ENCODE data around the gene CDH5.

CDH5 gene

DNA sequence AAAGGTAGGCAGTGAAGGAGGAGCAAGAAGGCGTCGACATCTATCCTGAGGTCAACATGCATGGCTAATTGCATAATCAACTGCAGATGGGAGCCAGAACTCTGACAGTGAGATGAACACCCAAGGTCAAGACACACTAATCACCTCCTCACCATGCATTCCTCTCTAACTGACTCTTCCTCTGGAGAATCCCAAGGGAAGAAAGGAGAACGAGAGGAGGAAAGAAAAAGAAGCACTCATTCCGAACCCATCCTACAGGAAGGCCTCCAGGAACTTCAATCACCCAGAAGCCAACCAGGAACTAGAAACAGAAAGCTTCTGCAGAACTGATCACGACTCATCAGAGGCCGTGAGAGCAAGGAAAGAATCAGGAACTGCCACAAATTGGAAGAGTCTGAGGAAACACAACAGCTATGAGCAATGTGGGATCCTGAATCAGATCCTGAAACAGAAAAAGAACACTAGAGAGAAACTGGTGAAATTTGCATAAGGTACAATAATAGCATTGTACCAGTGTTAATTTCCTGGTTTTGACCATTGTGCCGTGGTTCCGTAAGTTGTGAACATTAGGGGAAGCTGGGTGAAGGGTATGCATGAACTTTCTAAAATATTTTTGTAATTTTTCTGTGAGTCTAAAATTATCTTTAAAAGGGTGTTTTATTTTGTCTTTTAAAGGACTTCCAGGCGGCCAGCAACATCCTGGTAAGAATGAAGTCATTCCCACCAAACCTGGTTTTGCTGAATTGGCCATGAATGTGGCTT lies 50.6 kb downstream of the CDH5 start:
- H3K27ac ChIP-seq: no peak overlapping the region
- TF ChIP-seq, protein P1, sequence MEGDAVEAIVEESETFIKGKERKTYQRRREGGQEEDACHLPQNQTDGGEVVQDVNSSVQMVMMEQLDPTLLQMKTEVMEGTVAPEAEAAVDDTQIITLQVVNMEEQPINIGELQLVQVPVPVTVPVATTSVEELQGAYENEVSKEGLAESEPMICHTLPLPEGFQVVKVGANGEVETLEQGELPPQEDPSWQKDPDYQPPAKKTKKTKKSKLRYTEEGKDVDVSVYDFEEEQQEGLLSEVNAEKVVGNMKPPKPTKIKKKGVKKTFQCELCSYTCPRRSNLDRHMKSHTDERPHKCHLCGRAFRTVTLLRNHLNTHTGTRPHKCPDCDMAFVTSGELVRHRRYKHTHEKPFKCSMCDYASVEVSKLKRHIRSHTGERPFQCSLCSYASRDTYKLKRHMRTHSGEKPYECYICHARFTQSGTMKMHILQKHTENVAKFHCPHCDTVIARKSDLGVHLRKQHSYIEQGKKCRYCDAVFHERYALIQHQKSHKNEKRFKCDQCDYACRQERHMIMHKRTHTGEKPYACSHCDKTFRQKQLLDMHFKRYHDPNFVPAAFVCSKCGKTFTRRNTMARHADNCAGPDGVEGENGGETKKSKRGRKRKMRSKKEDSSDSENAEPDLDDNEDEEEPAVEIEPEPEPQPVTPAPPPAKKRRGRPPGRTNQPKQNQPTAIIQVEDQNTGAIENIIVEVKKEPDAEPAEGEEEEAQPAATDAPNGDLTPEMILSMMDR (IDR thresholded peaks at IDR 0.05): no peak
- TF ChIP-seq ZFX (IDR thresholded peaks at IDR 0.05; ENCODE audit: borderline replicate concordance): no peak

- H3K27ac ChIP-seq: no peak overlapping the region
- no peak for TF ChIP-seq ZFX (IDR thresholded peaks at IDR 0.05; ENCODE audit: borderline replicate concordance)
- TF ChIP-seq, protein P1 (IDR thresholded peaks at IDR 0.05): no peak
Observed at GRCh38 chr16:66418165-66418962, 51.9 kb downstream of the CDH5 start.

DNA sequence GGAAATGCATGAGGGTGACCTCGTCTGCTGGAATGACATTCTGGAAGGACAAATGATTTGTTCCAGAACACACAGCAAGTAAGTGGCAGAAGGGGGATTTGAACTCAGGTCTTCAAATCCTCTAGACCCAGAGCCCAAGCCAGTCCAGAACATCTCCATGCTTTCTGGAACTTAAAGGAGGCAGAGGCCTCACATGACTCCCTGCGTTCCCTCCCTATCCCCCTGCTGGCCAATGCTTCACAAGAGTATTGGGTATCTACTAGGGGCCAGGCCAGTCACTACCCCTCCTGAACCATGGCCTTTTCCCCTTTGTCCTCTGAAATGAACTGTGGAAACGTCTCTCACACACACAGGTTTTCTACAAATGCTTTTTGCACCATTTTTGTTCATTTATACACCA lies 53.0 kb downstream of the CDH5 start:
- no peak for TF ChIP-seq ZFX (IDR thresholded peaks at IDR 0.05; ENCODE audit: borderline replicate concordance)
- TF ChIP-seq, protein P1 (IDR thresholded peaks at IDR 0.05): no peak
- no peak overlapping the region for H3K27ac ChIP-seq

GRCh38 chr16:66420396-66420795 lies 53.9 kb downstream of the CDH5 start:
- TF ChIP-seq, protein P1 (IDR thresholded peaks at IDR 0.05): no peak
- TF ChIP-seq ZFX (IDR thresholded peaks at IDR 0.05; ENCODE audit: borderline replicate concordance): no peak

DNA sequence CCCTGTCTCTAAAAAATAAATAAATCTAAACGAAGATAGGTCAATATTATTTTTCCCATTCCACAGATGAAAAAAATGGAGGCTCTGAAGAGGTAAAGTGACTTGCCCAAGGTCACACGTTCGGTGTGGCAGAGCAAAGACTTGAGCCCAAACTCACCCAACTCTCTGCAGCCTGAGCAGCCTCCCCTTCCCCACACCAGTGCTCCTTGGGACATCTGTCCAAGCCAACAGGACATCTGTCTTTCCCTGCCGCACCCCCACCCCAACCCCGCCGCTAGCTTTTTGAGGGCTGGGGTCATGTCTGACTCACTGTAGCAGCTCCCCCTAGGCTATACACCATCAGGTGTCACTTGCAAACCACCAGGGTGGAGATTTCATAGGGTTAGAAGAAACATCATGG lies 55.4 kb downstream of the CDH5 start:
- no peak for TF ChIP-seq ZFX (IDR thresholded peaks at IDR 0.05; ENCODE audit: borderline replicate concordance)
- TF ChIP-seq, protein P1 (IDR thresholded peaks at IDR 0.05): no peak
- no peak overlapping the region for H3K27ac ChIP-seq

More at GRCh38 chr16:66420396-66420795, 53.9 kb downstream of the CDH5 start:
- no peak overlapping the region for H3K27ac ChIP-seq

DNA sequence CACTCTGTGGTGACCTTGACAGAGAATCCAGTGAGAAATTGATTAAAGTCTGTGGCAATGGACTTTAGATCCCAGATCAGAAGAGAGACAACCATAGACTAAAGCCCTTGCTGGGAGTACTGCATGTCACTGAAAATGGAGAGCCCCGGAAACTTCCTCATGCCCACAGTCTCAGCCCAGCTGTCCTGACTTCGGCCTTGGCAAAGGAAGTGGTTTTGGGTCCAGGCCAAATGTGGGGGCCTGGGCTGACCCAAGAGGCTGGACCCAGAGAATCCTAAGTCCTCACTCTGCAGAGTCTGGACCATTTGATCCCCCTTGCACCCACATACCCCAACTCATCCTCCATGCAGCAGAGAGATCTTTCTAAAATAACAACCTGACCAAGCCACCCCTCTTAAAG lies 55.9 kb downstream of the CDH5 start:
- H3K27ac ChIP-seq: no peak overlapping the region
- TF ChIP-seq, protein P1 (IDR thresholded peaks at IDR 0.05): no peak
- no peak for TF ChIP-seq ZFX (IDR thresholded peaks at IDR 0.05; ENCODE audit: borderline replicate concordance)

- no peak overlapping the region for H3K27ac ChIP-seq
- TF ChIP-seq, protein P1 (IDR thresholded peaks at IDR 0.05): no peak
- TF ChIP-seq ZFX (IDR thresholded peaks at IDR 0.05; ENCODE audit: borderline replicate concordance): no peak
Observed at GRCh38 chr16:66423177-66423576, 56.7 kb downstream of the CDH5 start.

Data from 22Rv1 (cell line).